Measurements from ENCODE around the gene ADCY4. TPM values are rescaled to one million over a fixed set of nuclear protein-coding genes. Genes with fewer than 3 reads are reported as not detected.

Gene ADCY4
- total RNA-seq, 1 experiment from 2014 or later, result 0.86 TPM

DNA sequence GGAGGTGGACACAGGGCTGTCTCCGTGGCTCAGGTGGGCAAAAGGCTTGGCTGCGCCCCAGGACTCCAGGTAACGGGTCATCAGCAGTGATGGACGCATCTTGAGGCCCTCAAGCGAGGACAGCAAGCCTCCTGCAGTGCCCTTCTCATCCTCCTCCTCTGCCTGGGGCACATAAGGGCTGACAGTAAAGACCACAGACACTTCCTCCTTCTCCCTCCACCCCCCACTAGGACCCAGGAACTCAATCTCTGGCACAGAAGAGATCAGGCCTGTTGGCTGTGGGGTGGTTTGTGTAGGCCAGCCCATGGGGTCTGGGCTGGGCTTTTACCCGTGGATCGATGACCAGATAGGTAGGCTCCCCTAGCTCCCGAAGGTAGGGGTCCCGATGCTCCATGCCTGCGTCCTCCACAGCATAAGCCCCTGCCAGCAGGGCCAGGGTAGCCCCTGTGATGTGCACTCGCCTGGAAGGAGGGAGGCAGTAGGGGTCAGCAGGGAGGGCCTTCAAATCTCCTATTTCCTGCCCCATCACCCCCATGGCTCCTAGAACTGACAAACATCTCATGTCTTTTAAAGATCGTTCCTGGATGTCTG, 5.7 kb downstream of the ADCY4 start:
- no peak overlapping the region for H3K4me2 ChIP-seq (ENCODE audit: low read length)
- DNase-seq (ENCODE audit: low read depth, low spot score) (no peak), ATAC-seq (no peak)
- no peak overlapping the region for H3K4me3 ChIP-seq (replicated peaks in 1 of 2; ENCODE audit: low read depth in 1 of 2, low read length in 2 of 2)
- no TSS peak for BruUV-seq (replicated peaks)
- no peaks in the 10 kb centered on the region for H3K79me2 ChIP-seq (ENCODE audit: insufficient read depth, low read length)
- intact Hi-C loops (cut with micrococcal nuclease), result no loop called here
- CTCF ChIA-PET, result interaction anchor here (1.4 to 2.9 kb wide), 2 partner anchors 102 to 107 kb away, joined by 9 to 17 read pairs; no protein-coding TSS in a partner anchor
- no peak overlapping the region for H3K27ac ChIP-seq (ENCODE audit: low read depth, low read length)
- RAD21 ChIA-PET (ENCODE audit: low non-redundant PET in 1 of 2, low total read pairs in 2 of 2, uncharacterized antibody in 2 of 2, unreplicated experiment in 2 of 2), result interaction anchor here in 1 of 2 experiments (0.8 kb wide), 1 partner anchor 103 kb away, joined by 3 read pairs; no protein-coding TSS in a partner anchor
- no peaks in the 10 kb centered on the region for H3K9me2 ChIP-seq (ENCODE audit: insufficient read depth)
- H4K20me1 ChIP-seq (ENCODE audit: insufficient read depth), result no peaks in the 10 kb centered on the region
- no peaks in the 10 kb centered on the region for H3K9me3 ChIP-seq (ENCODE audit: control insufficient read depth in 1 of 2, insufficient read depth in 1 of 2, low read depth in 1 of 2, low read length in 2 of 2)
- no peak overlapping the region for H3K9ac ChIP-seq (ENCODE audit: low read length)
- H3K4me1 ChIP-seq (ENCODE audit: control insufficient read depth in 1 of 2, insufficient read depth in 2 of 2, low read length in 2 of 2), result peaks cover 4 to 10% of the 10 kb centered on the region in 2 experiments
- TF ChIP-seq ZFX (IDR thresholded peaks at IDR 0.05), result no peak
- no peak for TF ChIP-seq SRF (IDR thresholded peaks at IDR 0.05; ENCODE audit: low read depth)
- TF ChIP-seq ELF1 (IDR thresholded peaks at IDR 0.05; ENCODE audit: borderline replicate concordance, low read depth), result no peak
- TF ChIP-seq POLR2A (IDR thresholded peaks at IDR 0.05; ENCODE audit: borderline replicate concordance, extremely low read depth, insufficient read depth, insufficient read length), result no peak
- TF ChIP-seq JUND (IDR thresholded peaks at IDR 0.05), result no peak
- no peak for TF ChIP-seq EGR1 (IDR thresholded peaks at IDR 0.05; ENCODE audit: low read depth)
- TF ChIP-seq, protein P1, sequence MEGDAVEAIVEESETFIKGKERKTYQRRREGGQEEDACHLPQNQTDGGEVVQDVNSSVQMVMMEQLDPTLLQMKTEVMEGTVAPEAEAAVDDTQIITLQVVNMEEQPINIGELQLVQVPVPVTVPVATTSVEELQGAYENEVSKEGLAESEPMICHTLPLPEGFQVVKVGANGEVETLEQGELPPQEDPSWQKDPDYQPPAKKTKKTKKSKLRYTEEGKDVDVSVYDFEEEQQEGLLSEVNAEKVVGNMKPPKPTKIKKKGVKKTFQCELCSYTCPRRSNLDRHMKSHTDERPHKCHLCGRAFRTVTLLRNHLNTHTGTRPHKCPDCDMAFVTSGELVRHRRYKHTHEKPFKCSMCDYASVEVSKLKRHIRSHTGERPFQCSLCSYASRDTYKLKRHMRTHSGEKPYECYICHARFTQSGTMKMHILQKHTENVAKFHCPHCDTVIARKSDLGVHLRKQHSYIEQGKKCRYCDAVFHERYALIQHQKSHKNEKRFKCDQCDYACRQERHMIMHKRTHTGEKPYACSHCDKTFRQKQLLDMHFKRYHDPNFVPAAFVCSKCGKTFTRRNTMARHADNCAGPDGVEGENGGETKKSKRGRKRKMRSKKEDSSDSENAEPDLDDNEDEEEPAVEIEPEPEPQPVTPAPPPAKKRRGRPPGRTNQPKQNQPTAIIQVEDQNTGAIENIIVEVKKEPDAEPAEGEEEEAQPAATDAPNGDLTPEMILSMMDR (IDR thresholded peaks at IDR 0.05 in 2 of 3, conservative IDR thresholded peaks at IDR 0.05 in 1 of 3; ENCODE audit: borderline replicate concordance in 1 of 3, insufficient read depth in 1 of 3, low read depth in 2 of 3, low read length in 2 of 3), result no peak
- TF ChIP-seq, protein P2, sequence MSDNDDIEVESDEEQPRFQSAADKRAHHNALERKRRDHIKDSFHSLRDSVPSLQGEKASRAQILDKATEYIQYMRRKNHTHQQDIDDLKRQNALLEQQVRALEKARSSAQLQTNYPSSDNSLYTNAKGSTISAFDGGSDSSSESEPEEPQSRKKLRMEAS (IDR thresholded peaks at IDR 0.05), result no peak
- no peak for TF ChIP-seq TCF7L2 (IDR thresholded peaks at IDR 0.05; ENCODE audit: borderline replicate concordance, extremely low read depth, insufficient read depth, insufficient read length)
- no peak for TF ChIP-seq SP1 (IDR thresholded peaks at IDR 0.05; ENCODE audit: low read depth)
- no peak for TF ChIP-seq YY1 (IDR thresholded peaks at IDR 0.05; ENCODE audit: extremely low read depth, insufficient replicate concordance, low read depth, low read length)
- TF ChIP-seq POLR2AphosphoS5 (IDR thresholded peaks at IDR 0.05; ENCODE audit: low read depth, low read length), result no peak
- no peak for TF ChIP-seq RAD21 (IDR thresholded peaks at IDR 0.05; ENCODE audit: low read depth)
- POLR2A ChIA-PET, result interaction anchor here (1.1 kb wide), 1 partner anchor 103 kb away, joined by 4 read pairs; no protein-coding TSS in a partner anchor
- no peak overlapping the region for H2AFZ ChIP-seq (ENCODE audit: low read depth, low read length, poor library complexity, severe bottlenecking)
- H3K27me3 ChIP-seq (ENCODE audit: insufficient read depth, low read length), result no peaks in the 10 kb centered on the region
- H3K36me3 ChIP-seq (ENCODE audit: control insufficient read depth in 1 of 2, insufficient read depth in 2 of 2, low read length in 2 of 2), result no peaks in the 10 kb centered on the region
